Caco-2 (cell line): ENCODE results near the gene QSOX2. TPM values are rescaled to one million over a fixed set of nuclear protein-coding genes. Genes with fewer than 3 reads are reported as not detected.

Experiments used
- BruUV-seq: library from RNA; stranded (reverse); fragments of 400-500 nt; replicated peaks from 2 replicates; lab custom pipeline; 2021; lab: Mats Ljungman, UMichigan
- CTCF ChIA-PET: fragments of 300-600 bp; sonication (Branson Sonifier 250); formaldehyde crosslinking; loops from one replicate; lab custom pipeline; 2022; ENCODE audit warnings: antibody characterized with exemption; lab: Charles Lee
- POLR2A ChIA-PET: fragments of 300-600 bp; sonication (Branson Sonifier 250); formaldehyde crosslinking; loops from one replicate; lab custom pipeline; 2022; ENCODE audit warnings: antibody characterized with exemption; lab: Charles Lee
- DNase-seq, 2 experiments: peaks; one replicate each; pipeline versions ENCODE4 v3.0.0 to v3.0.0-alpha.2; 2020 to 2022
- H3K27me3 ChIP-seq: replicated peaks from 2 replicates; pipeline ENCODE4 v1.6.0; 2011; ENCODE audit warnings: low read length; ENCODE audit not compliant: control insufficient read depth, insufficient read depth
- H3K36me3 ChIP-seq: 2 replicates; pipeline ENCODE4 v1.5.1; 2011; ENCODE audit warnings: low read length; ENCODE audit not compliant: control insufficient read depth, insufficient read depth
- H3K4me1 ChIP-seq: fragments of 250-450 bp; sonication (Bioruptor Pico); 2 replicates; pipeline ENCODE4 v1.5.1; 2020; ENCODE audit warnings: mild to moderate bottlenecking
- H3K4me3 ChIP-seq: 2 replicates; pipeline ENCODE4 v1.5.1; 2011; ENCODE audit warnings: low read depth, mild to moderate bottlenecking, control low read depth, low read length
- H3K9me3 ChIP-seq: fragments of 250-450 bp; sonication (Bioruptor Pico); 2 replicates; pipeline ENCODE4 v1.5.1; 2020; ENCODE audit warnings: mild to moderate bottlenecking, moderate library complexity
- H3K27ac Mint-ChIP-seq: one replicate; pipeline ENCODE4 v1.8.0; 2022; ENCODE audit warnings: mixed read lengths; ENCODE audit not compliant: unreplicated experiment
- H3K27me3 Mint-ChIP-seq: one replicate; pipeline ENCODE4 v1.8.0; 2022; ENCODE audit warnings: mixed read lengths; ENCODE audit not compliant: insufficient read depth, unreplicated experiment
- H3K36me3 Mint-ChIP-seq: one replicate; pipeline ENCODE4 v1.8.0; 2022; ENCODE audit warnings: mild to moderate bottlenecking, mixed read lengths; ENCODE audit not compliant: insufficient read depth, unreplicated experiment
- H3K4me1 Mint-ChIP-seq: one replicate; pipeline ENCODE4 v1.8.0; 2022; ENCODE audit warnings: low read depth, mixed read lengths; ENCODE audit not compliant: unreplicated experiment
- H3K4me3 Mint-ChIP-seq: one replicate; pipeline ENCODE4 v1.8.0; 2022; ENCODE audit warnings: mild to moderate bottlenecking, moderate library complexity, mixed read lengths; ENCODE audit not compliant: unreplicated experiment
- H3K9me3 Mint-ChIP-seq: one replicate; pipeline ENCODE4 v1.8.0; 2022; ENCODE audit warnings: mixed read lengths; ENCODE audit not compliant: unreplicated experiment
- intact Hi-C: fragments of 100-400 bp; cut with micrococcal nuclease; formaldehyde crosslinking; loops from one replicate; pipeline ENCODE4 v1.10.0; 2022; ENCODE audit not compliant: unreplicated experiment
- total RNA-seq: library from RNA; stranded (reverse); gene quantifications from 2 replicates; pipeline ENCODE4 v1.2.3, GENCODE V29; 2022
- TF ChIP-seq, protein P1 (sequence below), 2 experiments: fragments of 200-600 bp in 1 of 2; IDR thresholded peaks; 1 replicate in 1 of 2; 2 replicates in 1 of 2; pipeline versions ENCODE4 v1.5.1 to v1.8.0; 2011 to 2022; ENCODE audit warnings: antibody characterized with exemption in 1 of 2, control low read depth in 1 of 2, inconsistent platforms in 1 of 2, low read depth in 1 of 2, low read length in 1 of 2, mild to moderate bottlenecking in 1 of 2, moderate library complexity in 1 of 2; ENCODE audit not compliant: insufficient read depth in 1 of 2, severe bottlenecking in 1 of 2, unreplicated experiment in 1 of 2

Gene QSOX2
- total RNA-seq, 1 experiment from 2014 or later: 29.6 TPM

DNA sequence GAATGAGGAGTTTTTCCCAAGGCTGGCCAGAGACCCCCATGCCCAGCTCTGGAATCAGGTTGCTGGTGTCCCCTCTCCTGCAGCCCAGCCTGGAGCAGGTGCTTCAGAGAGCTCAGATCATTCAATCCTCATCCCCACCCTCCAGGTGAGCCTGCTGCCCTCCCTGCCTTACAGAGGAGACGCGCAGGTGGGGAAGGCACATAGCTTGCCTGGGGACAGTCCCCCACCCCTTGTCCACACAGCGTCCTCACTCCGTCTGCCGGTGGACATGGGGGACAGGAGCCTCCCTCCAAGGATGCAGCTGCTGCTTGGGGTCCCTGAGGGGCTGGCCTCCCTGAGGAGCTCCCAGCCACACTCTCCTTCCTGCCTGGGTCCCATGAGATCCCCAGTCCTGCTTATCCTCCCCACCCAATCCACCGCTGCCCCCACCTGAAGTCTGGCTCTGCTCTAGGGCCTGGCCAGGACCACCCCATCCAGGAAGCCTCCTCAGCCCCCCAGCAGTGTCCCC is 17.1 kb upstream of the QSOX2 start:
- Mint-ChIP-seq H3K4me1 (no peaks in the 10 kb centered on the region), H3K9me3 (no peaks in the 10 kb centered on the region), H3K27ac (no peak overlapping the region), H3K36me3 (peaks cover 7% of the 10 kb centered on the region), H3K27me3 (no peaks in the 10 kb centered on the region), H3K4me3 (no peak overlapping the region)
- TF ChIP-seq, protein P1, sequence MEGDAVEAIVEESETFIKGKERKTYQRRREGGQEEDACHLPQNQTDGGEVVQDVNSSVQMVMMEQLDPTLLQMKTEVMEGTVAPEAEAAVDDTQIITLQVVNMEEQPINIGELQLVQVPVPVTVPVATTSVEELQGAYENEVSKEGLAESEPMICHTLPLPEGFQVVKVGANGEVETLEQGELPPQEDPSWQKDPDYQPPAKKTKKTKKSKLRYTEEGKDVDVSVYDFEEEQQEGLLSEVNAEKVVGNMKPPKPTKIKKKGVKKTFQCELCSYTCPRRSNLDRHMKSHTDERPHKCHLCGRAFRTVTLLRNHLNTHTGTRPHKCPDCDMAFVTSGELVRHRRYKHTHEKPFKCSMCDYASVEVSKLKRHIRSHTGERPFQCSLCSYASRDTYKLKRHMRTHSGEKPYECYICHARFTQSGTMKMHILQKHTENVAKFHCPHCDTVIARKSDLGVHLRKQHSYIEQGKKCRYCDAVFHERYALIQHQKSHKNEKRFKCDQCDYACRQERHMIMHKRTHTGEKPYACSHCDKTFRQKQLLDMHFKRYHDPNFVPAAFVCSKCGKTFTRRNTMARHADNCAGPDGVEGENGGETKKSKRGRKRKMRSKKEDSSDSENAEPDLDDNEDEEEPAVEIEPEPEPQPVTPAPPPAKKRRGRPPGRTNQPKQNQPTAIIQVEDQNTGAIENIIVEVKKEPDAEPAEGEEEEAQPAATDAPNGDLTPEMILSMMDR (IDR thresholded peaks at IDR 0.05; ENCODE audit: insufficient read depth in 1 of 2, low read depth in 1 of 2, low read length in 1 of 2, severe bottlenecking in 1 of 2, unreplicated experiment in 1 of 2): no peak
- ChIA-PET CTCF (no interaction called here), POLR2A (no interaction called here)
- DNase-seq: no peak
- Histone ChIP-seq H3K9me3 (no peaks in the 10 kb centered on the region), H3K4me3 (no peak overlapping the region), H3K36me3 (no peaks in the 10 kb centered on the region), H3K4me1 (peaks cover 4% of the 10 kb centered on the region; the same call in 1 of the 2 replicates), H3K27me3 (no peaks in the 10 kb centered on the region)
- BruUV-seq: no TSS peak
- intact Hi-C loops: no loop called here

DNA sequence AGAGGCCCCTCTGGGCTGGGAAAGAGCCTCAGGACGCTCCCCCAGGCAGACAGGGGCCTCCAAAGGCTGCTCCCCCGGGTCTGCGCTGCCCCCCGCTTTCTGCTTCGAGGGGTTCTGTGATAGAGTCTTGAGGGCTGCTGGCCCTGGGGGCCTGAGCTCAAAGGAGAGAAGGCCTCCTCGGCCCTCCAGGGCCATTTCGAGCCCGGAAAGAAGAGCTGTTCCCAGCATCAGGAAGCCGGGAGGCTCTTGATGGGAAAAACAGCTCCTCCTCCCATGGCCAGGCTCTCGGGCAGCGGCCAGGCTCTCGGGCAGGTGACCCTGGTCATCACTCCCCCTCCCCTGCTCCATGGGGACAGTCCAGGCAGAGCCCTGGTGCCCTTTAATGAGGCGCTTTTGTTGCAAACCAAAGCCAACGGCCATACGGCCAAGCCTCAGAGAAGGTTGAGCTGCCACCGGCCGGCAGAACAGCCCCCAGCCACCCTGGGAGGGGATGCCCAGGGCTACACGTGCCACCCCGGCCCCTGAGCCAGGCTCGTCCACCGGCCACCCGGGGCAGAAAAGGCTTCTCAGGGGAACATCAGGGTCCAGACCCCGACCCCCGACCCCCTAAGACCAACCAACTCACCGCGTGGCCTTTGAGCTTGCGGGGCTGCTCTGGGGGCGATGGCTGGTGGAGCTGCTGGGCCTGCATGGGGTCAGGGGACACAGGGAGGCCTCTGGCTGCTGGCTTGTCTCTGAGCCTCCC is 16.2 kb upstream of the QSOX2 start:
- DNase-seq: no peak
- peaks cover 5% of the 10 kb centered on the region for H3K36me3 Mint-ChIP-seq
- no peak overlapping the region for H3K4me3 ChIP-seq
- no TSS peak for BruUV-seq
- no peaks in the 10 kb centered on the region for H3K9me3 ChIP-seq
- H3K27me3 Mint-ChIP-seq: no peaks in the 10 kb centered on the region
- no peaks in the 10 kb centered on the region for H3K27me3 ChIP-seq
- no peaks in the 10 kb centered on the region for H3K9me3 Mint-ChIP-seq
- ChIA-PET POLR2A (no interaction called here), CTCF (no interaction called here)
- no peaks in the 10 kb centered on the region for H3K36me3 ChIP-seq
- intact Hi-C loops: no loop called here
- H3K4me3 Mint-ChIP-seq: no peak overlapping the region
- TF ChIP-seq, protein P1 (IDR thresholded peaks at IDR 0.05; ENCODE audit: insufficient read depth in 1 of 2, low read depth in 1 of 2, low read length in 1 of 2, severe bottlenecking in 1 of 2, unreplicated experiment in 1 of 2): no peak
- H3K4me1 Mint-ChIP-seq: no peaks in the 10 kb centered on the region
- H3K4me1 ChIP-seq: no peaks in the 10 kb centered on the region
- no peak overlapping the region for H3K27ac Mint-ChIP-seq

DNA sequence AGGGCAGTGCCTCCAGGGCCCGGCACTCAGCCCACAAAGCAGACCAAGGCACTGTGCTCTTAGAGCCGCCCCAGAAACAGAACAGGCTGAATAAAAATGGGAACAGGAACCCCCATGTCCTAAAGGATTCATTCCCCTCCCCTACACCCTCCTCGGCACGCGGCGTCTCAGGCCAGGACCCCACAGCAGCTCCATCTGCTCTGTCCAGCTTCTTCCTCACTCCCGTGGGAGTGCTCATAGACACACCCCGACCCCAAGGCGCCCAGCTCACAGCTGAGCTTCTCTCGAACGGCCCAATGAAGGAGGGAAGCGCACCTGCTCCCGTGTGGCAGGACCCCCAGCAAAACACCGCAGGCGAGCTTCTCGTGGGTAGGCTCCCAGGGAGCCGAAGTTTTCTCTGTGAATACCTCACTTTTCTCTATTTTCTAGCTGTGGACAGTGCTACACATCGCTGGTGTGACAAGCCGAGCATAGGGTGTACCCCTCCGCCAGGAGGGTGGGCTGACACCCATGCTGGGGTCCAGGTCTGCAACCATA is 15.4 kb upstream of the QSOX2 start:
- Histone ChIP-seq H3K27me3 (no peaks in the 10 kb centered on the region), H3K4me1 (no peaks in the 10 kb centered on the region), H3K4me3 (no peak overlapping the region), H3K9me3 (no peaks in the 10 kb centered on the region), H3K36me3 (no peaks in the 10 kb centered on the region)
- DNase-seq: no peak
- H3K27me3 Mint-ChIP-seq: no peaks in the 10 kb centered on the region
- BruUV-seq: no TSS peak
- peaks cover 3% of the 10 kb centered on the region for H3K36me3 Mint-ChIP-seq
- no peak overlapping the region for H3K27ac Mint-ChIP-seq
- intact Hi-C loops: no loop called here
- ChIA-PET CTCF (no interaction called here), POLR2A (no interaction called here)
- no peak overlapping the region for H3K4me3 Mint-ChIP-seq
- TF ChIP-seq, protein P1 (IDR thresholded peaks at IDR 0.05; ENCODE audit: insufficient read depth in 1 of 2, low read depth in 1 of 2, low read length in 1 of 2, severe bottlenecking in 1 of 2, unreplicated experiment in 1 of 2): no peak
- H3K9me3 Mint-ChIP-seq: no peaks in the 10 kb centered on the region
- no peaks in the 10 kb centered on the region for H3K4me1 Mint-ChIP-seq
